Neuron (in vitro differentiated cells): Measurements from ENCODE around the gene ATP8A2.

Source experiments
- H2AFZ ChIP-seq: one replicate; pipeline ENCODE4 v1.6.1; 2013; ENCODE audit warnings: low read depth, mild to moderate bottlenecking, inconsistent platforms, low read length, moderate library complexity
- H3K27me3 ChIP-seq: one replicate; pipeline ENCODE4 v1.6.1; 2013; ENCODE audit warnings: low read length; ENCODE audit not compliant: insufficient read depth
- H3K36me3 ChIP-seq: one replicate; pipeline ENCODE4 v1.6.1; 2013; ENCODE audit warnings: low read length; ENCODE audit not compliant: insufficient read depth
- H3K4me1 ChIP-seq: one replicate; pipeline ENCODE4 v1.6.1; 2013; ENCODE audit warnings: low read length; ENCODE audit not compliant: insufficient read depth
- H3K4me3 ChIP-seq: 2 replicates; pipeline ENCODE4 v1.5.1; 2013; ENCODE audit warnings: mild to moderate bottlenecking, low read length, moderate library complexity
- H3K9me3 ChIP-seq: one replicate; pipeline ENCODE4 v1.6.1; 2013; ENCODE audit warnings: low read length

The ATP8A2 gene

DNA sequence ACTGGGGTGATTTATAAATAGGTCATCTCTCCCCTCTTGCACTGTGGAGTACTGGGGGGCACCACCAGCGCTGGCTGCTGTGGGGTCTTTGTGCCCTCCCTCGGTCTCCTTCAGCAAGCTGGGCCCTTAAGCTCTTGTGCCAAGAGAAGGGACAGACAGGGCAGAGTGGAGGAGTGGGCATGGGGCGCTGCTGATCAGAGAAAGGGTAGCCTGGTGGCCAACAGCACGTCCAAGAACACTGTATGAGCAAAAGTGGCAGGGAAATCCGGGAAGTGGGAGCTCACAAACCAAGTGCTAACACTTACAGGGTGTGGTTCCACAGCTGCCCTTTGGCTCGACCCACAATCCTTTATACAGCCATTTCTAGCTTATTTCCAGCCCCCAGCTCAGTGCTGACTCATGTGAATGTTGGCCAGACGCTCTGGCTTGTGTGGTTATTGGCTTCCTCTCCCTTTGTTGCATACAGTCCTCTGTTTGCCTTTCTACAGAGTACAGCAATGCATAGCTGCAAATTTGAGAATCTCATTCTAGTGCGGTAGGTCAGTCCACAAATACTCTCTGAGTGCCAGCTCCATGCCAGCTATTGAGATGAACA is 381.3 kb downstream of the ATP8A2 start:
- Histone ChIP-seq H3K27me3 (no peaks in the 10 kb centered on the region), H3K4me3 (no peak overlapping the region), H3K36me3 (no peaks in the 10 kb centered on the region), H2AFZ (no peak overlapping the region), H3K9me3 (no peaks in the 10 kb centered on the region), H3K4me1 (no peaks in the 10 kb centered on the region)

DNA sequence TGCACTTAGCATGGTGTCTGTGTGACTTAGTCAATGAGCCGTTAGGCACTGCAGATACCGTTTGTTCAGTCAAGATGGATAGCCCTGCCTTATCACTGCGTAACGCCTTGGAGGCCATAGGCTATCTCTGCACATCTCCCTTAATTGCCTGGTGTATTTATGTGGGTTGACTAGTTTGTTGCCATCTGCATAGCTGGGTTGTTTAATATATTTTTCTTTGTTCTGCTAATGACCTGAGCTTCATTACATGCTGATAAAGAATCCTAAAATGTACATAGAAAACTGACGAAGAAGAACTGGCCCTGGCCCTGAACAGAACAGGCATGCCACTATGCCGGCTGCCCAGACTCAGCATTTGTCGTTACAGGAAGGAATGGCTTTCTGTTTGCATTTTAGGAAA is 382.2 kb downstream of the ATP8A2 start:
- no peak overlapping the region for H2AFZ ChIP-seq
- no peaks in the 10 kb centered on the region for H3K27me3 ChIP-seq
- H3K4me1 ChIP-seq: no peaks in the 10 kb centered on the region
- no peaks in the 10 kb centered on the region for H3K9me3 ChIP-seq
- no peak overlapping the region for H3K4me3 ChIP-seq
- no peaks in the 10 kb centered on the region for H3K36me3 ChIP-seq

DNA sequence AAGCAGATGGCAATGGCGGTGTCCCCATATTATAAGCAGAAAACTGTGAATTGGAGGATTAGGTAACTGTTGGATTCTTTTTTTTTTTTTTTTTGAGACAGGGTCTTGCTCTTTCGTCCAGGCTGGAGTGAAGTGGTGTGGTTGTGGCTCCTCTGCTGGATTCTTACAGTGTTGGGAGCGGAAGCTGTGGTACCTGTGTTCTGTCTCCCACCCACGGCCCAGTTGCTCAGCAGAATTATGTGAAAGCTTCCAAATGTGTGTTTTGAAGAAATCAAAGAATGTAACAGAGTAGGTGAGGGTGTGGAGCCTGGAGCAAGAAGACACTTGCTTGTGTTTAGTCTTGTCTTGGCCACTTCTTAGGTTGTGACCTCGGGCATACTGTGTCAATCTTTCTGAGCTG is 384.5 kb downstream of the ATP8A2 start:
- no peaks in the 10 kb centered on the region for H3K4me1 ChIP-seq
- H3K36me3 ChIP-seq: no peaks in the 10 kb centered on the region
- H2AFZ ChIP-seq: no peak overlapping the region
- no peak overlapping the region for H3K4me3 ChIP-seq
- no peaks in the 10 kb centered on the region for H3K9me3 ChIP-seq
- H3K27me3 ChIP-seq: no peaks in the 10 kb centered on the region

DNA sequence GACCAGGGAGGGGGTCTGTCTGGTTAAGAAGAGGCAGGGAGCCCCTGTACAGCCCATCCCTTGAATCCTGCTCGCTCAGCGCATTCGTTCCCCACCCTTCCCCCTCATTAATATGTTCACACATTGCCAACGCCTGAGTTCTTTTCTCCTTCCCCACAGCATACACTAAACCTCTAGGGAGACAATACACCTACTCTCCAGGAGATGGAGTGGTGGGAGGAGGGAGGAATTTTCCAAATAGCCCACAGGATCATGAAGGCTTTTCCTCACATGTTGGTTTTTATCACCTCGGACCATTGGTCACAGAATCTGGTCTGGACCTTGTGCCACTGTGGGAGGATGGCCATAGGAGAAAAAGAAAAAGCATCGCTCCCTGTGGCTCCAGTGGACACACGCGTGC is 385.1 kb downstream of the ATP8A2 start:
- no peak overlapping the region for H2AFZ ChIP-seq
- no peaks in the 10 kb centered on the region for H3K36me3 ChIP-seq
- no peaks in the 10 kb centered on the region for H3K4me1 ChIP-seq
- no peaks in the 10 kb centered on the region for H3K27me3 ChIP-seq
- no peaks in the 10 kb centered on the region for H3K9me3 ChIP-seq
- no peak overlapping the region for H3K4me3 ChIP-seq

DNA sequence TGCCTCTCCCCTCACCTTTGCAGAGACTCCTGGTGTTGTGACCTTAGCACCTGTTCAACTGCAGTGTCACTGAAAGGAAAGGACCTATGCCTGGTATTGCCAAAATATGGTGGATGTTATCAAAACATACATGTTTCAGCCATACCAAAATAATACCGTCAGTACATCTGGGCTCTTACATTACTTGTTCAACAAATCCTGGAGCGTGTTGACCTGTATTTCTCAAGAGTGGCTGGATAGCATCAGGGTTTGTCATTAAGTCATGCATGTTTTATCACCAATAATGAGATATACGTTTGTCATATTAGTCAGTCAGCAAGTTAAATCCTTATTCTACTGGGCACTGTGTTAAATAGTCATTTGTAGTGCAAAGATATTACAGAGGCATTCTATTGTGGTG is 389.3 kb downstream of the ATP8A2 start:
- Histone ChIP-seq H2AFZ (no peak overlapping the region), H3K36me3 (no peaks in the 10 kb centered on the region)

DNA sequence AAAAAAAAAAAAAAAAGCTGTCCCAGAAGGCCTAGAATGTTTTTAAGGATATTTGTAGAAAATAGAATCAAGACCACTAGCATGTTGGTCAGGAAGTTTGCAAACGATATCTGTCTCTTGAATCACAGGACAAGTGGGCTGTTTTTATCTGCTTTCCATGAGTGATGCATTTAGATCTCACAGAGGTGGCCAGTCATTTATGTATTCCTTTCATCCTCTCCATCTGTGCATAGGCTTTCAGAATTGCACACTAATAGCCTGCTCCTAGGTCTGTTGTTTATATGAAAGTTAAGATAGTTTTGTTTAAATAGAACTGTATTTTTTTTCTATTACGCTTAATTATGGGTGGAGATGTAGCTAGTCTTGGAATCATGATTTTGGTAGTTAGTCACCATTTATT is 390.5 kb downstream of the ATP8A2 start:
- no peak overlapping the region for H2AFZ ChIP-seq
- no peaks in the 10 kb centered on the region for H3K27me3 ChIP-seq
- H3K36me3 ChIP-seq: no peaks in the 10 kb centered on the region
- no peaks in the 10 kb centered on the region for H3K4me1 ChIP-seq
- H3K9me3 ChIP-seq: no peaks in the 10 kb centered on the region
- no peak overlapping the region for H3K4me3 ChIP-seq

More for the DNA sequence above, 389.3 kb downstream of the ATP8A2 start:
- Histone ChIP-seq H3K4me1 (no peaks in the 10 kb centered on the region), H3K9me3 (no peaks in the 10 kb centered on the region), H3K4me3 (no peak overlapping the region), H3K27me3 (no peaks in the 10 kb centered on the region)

DNA sequence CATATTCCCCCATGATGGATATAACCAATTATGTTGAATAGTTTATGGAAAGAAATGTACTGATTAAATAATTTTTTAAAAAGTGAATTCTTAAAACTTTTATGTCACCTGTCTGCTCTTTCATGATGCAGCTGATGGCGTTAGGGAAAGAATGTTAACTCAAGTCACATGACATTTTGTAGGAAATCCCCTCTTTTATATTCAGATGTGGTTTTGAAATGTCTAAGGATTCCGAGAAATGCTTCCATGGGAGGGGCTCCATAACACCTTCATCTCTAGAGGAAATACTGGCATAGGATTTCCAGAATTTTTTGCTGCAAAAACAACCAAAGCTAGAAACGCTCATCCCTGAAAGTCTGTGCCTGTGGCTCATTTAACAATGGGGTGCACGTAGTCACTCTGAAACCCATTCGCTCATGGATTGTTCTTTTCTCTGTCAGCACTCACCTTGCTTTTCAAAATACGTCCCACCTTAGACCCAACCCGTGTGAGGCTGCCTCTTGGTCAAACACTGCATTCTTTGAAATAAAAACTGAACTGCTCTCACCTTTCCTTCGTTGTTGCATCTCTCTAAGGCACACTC is 391.1 kb downstream of the ATP8A2 start:
- Histone ChIP-seq H3K4me1 (no peaks in the 10 kb centered on the region), H3K36me3 (no peaks in the 10 kb centered on the region), H3K9me3 (no peaks in the 10 kb centered on the region), H2AFZ (no peak overlapping the region), H3K4me3 (no peak overlapping the region), H3K27me3 (no peaks in the 10 kb centered on the region)

DNA sequence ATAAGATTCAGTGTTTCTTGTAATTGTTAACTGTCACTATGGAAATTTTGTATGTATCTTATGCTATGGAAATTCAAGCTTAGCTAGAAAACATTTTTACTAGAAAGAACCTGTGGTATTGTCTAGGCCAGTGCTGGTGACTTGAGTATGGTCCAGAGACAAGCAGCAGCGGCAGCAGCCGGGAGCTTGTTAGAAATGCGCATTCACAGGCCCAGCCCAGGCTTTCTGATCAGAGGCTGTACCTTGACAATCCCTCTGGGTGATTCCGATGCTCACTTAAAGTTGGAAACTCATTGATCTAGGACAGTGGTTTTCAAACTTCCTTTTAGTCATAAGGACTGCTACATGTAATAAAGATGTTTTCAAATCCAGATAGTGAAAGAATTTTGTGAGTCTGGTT is 392.6 kb downstream of the ATP8A2 start:
- Histone ChIP-seq H3K4me1 (no peaks in the 10 kb centered on the region), H3K9me3 (no peaks in the 10 kb centered on the region), H3K36me3 (no peaks in the 10 kb centered on the region), H2AFZ (no peak overlapping the region), H3K4me3 (no peak overlapping the region), H3K27me3 (no peaks in the 10 kb centered on the region)

DNA sequence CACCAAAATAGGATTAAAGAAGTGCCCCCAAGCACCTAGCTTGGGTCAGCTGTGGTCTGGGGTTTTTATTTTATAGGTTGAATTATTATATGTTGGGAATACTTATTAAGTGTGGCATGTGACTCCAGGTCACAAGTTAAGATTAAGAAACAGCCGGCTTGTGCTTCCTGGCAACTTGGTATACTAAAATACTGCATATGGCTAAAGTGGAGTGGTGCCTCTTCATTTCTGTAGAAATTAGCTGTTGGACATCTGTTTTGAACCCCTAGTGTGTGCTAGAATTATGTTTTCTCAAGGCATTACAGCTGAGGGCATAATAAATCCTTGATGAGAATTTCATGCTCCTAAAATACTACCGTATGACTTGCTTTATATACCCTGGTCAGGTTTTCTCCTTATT is 393.5 kb downstream of the ATP8A2 start:
- Histone ChIP-seq H3K4me1 (no peaks in the 10 kb centered on the region), H3K4me3 (no peak overlapping the region), H3K36me3 (no peaks in the 10 kb centered on the region), H3K27me3 (no peaks in the 10 kb centered on the region), H2AFZ (no peak overlapping the region), H3K9me3 (no peaks in the 10 kb centered on the region)

DNA sequence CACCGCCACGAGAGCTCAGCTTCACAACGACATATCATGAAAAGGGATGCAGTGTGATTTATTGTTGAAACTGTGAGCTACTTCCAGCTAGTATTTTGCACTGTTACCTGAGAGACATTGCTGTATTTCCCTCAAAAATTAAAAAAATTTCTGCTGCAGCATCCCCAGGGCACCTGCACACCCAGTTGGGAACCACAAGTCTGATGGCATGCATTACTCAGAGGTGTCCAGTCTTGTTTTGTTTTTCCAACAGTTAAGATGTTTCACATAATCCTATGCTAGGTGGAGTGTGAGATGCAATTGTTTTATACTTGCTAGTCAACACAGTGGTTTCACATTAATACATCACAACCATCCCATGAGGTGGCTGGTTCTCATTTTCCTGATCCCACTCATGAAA is 394.8 kb downstream of the ATP8A2 start:
- no peaks in the 10 kb centered on the region for H3K4me1 ChIP-seq
- no peak overlapping the region for H2AFZ ChIP-seq
- no peaks in the 10 kb centered on the region for H3K36me3 ChIP-seq
- H3K4me3 ChIP-seq: no peak overlapping the region
- no peaks in the 10 kb centered on the region for H3K9me3 ChIP-seq
- no peaks in the 10 kb centered on the region for H3K27me3 ChIP-seq

DNA sequence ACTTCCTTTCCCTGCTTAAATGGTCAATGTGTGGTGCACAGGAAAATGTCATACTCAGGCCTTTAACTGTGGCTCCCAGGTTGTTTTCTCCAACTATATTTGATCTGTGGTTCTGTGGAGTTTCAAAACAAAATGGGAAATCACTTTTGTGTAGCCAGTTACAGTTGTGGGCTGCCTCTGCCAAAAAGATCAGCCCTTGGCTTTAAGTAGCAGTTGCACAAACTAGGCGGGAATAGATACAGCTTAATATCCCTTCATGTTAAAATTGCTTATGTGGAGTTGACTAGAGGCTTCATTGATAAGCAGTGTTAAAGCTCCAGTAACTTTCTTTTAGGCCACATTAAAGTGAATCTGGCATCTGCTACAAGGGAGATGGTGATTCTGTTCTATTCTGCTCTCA is 395.2 kb downstream of the ATP8A2 start:
- no peaks in the 10 kb centered on the region for H3K4me1 ChIP-seq
- H2AFZ ChIP-seq: no peak overlapping the region
- no peaks in the 10 kb centered on the region for H3K9me3 ChIP-seq
- no peaks in the 10 kb centered on the region for H3K27me3 ChIP-seq
- no peak overlapping the region for H3K4me3 ChIP-seq
- no peaks in the 10 kb centered on the region for H3K36me3 ChIP-seq

DNA sequence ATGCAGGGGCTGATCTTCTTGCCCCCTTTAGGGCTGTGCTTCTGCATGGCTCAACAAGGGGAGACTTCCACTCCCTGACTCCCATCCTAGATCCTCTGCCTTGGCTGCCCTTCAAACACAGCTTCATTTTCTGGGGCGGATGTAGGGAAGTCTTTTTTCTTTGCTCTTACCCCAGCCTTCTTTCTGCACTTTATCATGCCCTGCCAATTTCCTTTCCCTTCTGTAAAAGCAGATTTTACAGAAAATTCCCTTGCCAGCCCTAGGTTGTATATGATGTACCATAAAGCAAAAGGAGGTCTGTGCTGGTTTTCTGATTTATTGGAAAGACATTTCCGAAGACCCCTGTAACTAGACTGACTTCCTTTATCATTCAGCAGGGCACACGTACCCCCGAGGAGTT is 396.6 kb downstream of the ATP8A2 start:
- H3K9me3 ChIP-seq: no peaks in the 10 kb centered on the region
- no peaks in the 10 kb centered on the region for H3K4me1 ChIP-seq
- no peak overlapping the region for H2AFZ ChIP-seq
- no peaks in the 10 kb centered on the region for H3K36me3 ChIP-seq
- H3K27me3 ChIP-seq: no peaks in the 10 kb centered on the region
- no peak overlapping the region for H3K4me3 ChIP-seq

DNA sequence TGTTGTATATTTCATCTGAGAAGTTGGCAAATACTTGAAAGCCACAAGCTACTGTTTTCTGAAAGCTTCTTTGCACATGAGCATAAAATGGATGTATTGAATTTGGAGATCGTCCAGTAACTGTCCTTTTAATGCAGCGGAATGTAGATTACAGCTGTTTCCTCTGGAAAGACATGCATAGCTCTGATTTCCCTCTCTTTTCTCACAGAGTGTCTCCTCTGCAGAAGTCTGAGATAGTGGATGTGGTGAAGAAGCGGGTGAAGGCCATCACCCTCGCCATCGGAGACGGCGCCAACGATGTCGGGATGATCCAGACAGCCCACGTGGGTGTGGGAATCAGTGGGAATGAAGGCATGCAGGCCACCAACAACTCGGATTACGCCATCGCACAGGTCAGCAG is 397.1 kb downstream of the ATP8A2 start:
- Histone ChIP-seq H3K9me3 (no peaks in the 10 kb centered on the region), H2AFZ (no peak overlapping the region), H3K4me3 (no peak overlapping the region), H3K36me3 (no peaks in the 10 kb centered on the region), H3K4me1 (no peaks in the 10 kb centered on the region), H3K27me3 (no peaks in the 10 kb centered on the region)

DNA sequence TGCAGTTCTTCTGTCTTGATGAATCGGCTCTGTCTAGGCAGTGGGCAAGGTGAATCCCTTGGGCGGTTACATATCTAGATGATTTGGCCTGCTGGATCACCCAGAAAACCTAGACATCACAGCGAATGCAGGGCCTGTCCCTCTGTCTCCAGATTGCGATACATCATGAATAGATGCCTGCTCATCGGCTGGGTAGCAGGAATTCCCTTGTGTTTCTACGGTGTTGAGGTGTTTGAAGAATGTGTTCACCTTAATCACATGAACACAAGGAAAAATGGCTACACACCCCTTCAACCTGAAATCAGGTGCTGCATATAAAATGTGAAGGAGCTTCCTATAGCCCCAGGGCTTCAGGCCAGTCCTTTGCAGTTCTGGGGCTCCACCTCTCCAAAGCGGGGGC is 398.8 kb downstream of the ATP8A2 start:
- Histone ChIP-seq H3K9me3 (no peaks in the 10 kb centered on the region), H3K4me1 (no peaks in the 10 kb centered on the region), H3K36me3 (no peaks in the 10 kb centered on the region), H2AFZ (no peak overlapping the region), H3K4me3 (no peak overlapping the region), H3K27me3 (no peaks in the 10 kb centered on the region)
